ENCODE measurements around the gene KRT71.

The KRT71 gene

DNA sequence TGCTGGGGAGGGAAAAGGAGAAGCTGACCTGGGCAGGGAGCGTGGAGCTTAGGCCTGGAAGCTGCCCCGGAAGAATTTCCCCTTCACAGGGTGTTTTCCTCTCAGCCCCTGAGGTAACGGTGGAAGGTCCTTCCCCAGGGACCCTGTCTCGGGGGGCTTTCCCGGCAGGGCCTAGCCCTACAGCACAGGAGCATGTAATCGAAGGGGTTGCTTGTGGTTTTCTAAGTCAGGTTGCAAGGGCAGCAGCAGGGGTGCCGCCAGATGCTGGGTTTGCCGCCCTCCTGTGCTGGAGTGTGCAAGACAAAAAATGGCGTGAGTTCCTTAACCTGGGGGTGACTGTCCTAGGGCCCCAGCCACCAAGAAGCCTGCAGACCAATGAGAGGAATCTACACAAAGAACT lies 22.3 kb upstream of the KRT71 start:
- no peak overlapping the region for H3K4me3 ChIP-seq (ENCODE audit: low read depth, low read length)
- DNase-seq, result no peak
- H3K27me3 ChIP-seq (replicated peaks), result peaks cover 2% of the 10 kb centered on the region
- no peak for TF ChIP-seq CTCF (IDR thresholded peaks at IDR 0.05; ENCODE audit: low read depth, low read length, missing control alignments)
- in situ Hi-C loops (cut with HindIII; ENCODE audit: low pct_ligation_motif_present, low sequenced_read_pairs), result no loop called here
- H3K27ac ChIP-seq, result no peak overlapping the region
- no peaks in the 10 kb centered on the region for H3K36me3 ChIP-seq (replicated peaks)

DNA sequence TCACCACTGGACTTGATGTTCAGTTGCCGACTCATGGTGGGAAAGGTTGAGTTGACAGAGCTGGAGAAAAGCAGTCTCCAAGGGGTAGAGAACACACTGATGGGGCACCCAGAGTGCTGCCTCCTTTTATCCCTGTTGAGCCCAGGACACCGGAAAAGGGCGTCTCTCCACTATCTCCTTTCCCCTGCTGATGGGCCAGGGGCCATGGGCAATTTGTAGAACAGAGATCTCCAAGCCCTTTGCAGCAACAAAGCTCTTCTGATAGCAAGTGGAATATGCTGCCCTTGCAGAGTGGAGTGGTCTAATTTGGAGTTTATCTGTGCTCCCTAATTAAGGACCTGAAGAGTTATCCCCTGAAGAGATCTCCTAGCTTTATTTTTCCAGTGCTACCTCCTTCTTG lies 20.8 kb upstream of the KRT71 start, which contains the start of gene KRT74:
Gene KRT74, minus strand, starts transcription at position 101 of the 400 bp plus-strand sequence. Its CDS starts 66 bp downstream, at position 35.
- Histone ChIP-seq H3K4me3 (ENCODE audit: low read depth, low read length) (no peak within 1 kb of the TSS), H3K27ac (no peak within 1 kb of the TSS), H3K27me3 (replicated peaks) (peaks cover 2% of the 10 kb centered on the region), H3K36me3 (replicated peaks) (no peaks in the 10 kb centered on the region)
- TF ChIP-seq CTCF (IDR thresholded peaks at IDR 0.05; ENCODE audit: low read depth, low read length, missing control alignments), result no peak
- DNase-seq, result no peak
- in situ Hi-C loops (cut with HindIII; ENCODE audit: low pct_ligation_motif_present, low sequenced_read_pairs), result no loop called here

GRCh38 chr12:52573306-52573705 lies 20.4 kb upstream of the KRT71 start:
- H3K27ac ChIP-seq, result no peak overlapping the region
- in situ Hi-C loops (cut with HindIII; ENCODE audit: low pct_ligation_motif_present, low sequenced_read_pairs), result no loop called here
- no peak for TF ChIP-seq CTCF (IDR thresholded peaks at IDR 0.05; ENCODE audit: low read depth, low read length, missing control alignments)
- H3K36me3 ChIP-seq (replicated peaks), result no peaks in the 10 kb centered on the region
- peaks cover under 1% of the 10 kb centered on the region for H3K27me3 ChIP-seq (replicated peaks)
- no peak for DNase-seq
- H3K4me3 ChIP-seq (ENCODE audit: low read depth, low read length), result no peak overlapping the region

DNA sequence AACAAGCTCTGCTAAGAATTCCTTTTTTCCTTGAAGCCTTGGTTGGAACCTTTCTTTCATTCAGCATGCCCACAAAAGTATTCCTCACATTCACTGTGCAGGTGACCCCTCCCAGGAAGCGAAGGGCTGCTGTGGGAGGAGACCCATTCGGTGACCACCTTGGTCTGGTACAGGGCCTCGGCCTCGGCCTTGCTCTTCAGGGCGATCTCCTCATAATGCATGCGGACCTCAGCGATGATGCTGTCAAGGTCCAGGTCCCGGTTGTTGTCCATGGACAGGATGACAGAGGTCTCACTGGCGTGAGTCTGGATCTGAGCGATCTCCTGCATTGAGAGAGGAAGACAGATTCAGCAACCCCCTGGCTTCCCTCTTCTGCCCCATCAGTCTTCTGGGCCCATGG lies 17.6 kb upstream of the KRT71 start:
- Histone ChIP-seq H3K4me3 (ENCODE audit: low read depth, low read length) (no peak overlapping the region), H3K27me3 (replicated peaks) (peaks cover 4% of the 10 kb centered on the region), H3K27ac (no peak overlapping the region), H3K36me3 (replicated peaks) (no peaks in the 10 kb centered on the region)
- DNase-seq, result no peak
- in situ Hi-C loops (cut with HindIII; ENCODE audit: low pct_ligation_motif_present, low sequenced_read_pairs), result no loop called here
- no peak for TF ChIP-seq CTCF (IDR thresholded peaks at IDR 0.05; ENCODE audit: low read depth, low read length, missing control alignments)

DNA sequence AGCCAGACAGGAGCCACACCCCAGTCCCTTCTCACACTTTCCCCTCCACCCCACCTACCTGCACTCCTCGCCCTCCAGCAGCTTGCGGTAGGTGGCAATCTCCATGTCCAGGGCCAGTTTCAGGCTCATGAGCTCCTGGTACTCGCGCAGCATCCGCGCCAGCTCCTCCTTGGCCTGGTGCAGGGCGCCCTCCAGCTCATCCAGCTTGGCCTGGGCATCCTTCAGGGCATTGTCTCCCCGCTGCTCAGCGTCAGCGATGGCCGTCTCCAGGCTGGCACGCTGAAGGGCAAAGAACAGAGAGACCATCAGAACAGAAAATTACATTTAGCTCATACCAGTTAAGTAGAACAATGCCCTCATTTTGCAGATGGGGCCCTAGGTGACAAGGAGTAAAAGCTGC lies 15.2 kb upstream of the KRT71 start:
- no peak overlapping the region for H3K27ac ChIP-seq
- in situ Hi-C loops (cut with HindIII; ENCODE audit: low pct_ligation_motif_present, low sequenced_read_pairs), result no loop called here
- H3K36me3 ChIP-seq (replicated peaks), result no peaks in the 10 kb centered on the region
- peaks cover 9% of the 10 kb centered on the region for H3K27me3 ChIP-seq (replicated peaks)
- no peak for TF ChIP-seq CTCF (IDR thresholded peaks at IDR 0.05; ENCODE audit: low read depth, low read length, missing control alignments)
- no peak overlapping the region for H3K4me3 ChIP-seq (ENCODE audit: low read depth, low read length)
- no peak for DNase-seq

GRCh38 chr12:52566847-52567291 lies 13.9 kb upstream of the KRT71 start:
- peaks cover 9% of the 10 kb centered on the region for H3K27me3 ChIP-seq (replicated peaks)
- no peak for TF ChIP-seq CTCF (IDR thresholded peaks at IDR 0.05; ENCODE audit: low read depth, low read length, missing control alignments)
- no peak for DNase-seq
- in situ Hi-C loops (cut with HindIII; ENCODE audit: low pct_ligation_motif_present, low sequenced_read_pairs), result no loop called here
- no peak overlapping the region for H3K4me3 ChIP-seq (ENCODE audit: low read depth, low read length)
- no peak overlapping the region for H3K27ac ChIP-seq
- H3K36me3 ChIP-seq (replicated peaks), result no peaks in the 10 kb centered on the region
